K562 (cell line): ENCODE measurements around the gene TEX101. TPM values are rescaled to one million over a fixed set of nuclear protein-coding genes. Genes with fewer than 3 reads are reported as not detected.

ENCODE experiments used
- ATAC-seq: fragments of 200-7000 bp; cut with Tn5 transposase; 3 replicates; pipeline ENCODE4 v1.9.1; 2020; ENCODE audit warnings: moderate library complexity
- BruUV-seq: library from RNA; stranded (reverse); fragments of 400-500 nt; replicated peaks from 2 replicates; lab custom pipeline; 2021; lab: Mats Ljungman, UMichigan
- CTCF ChIA-PET: fragments of 300-600 bp; formaldehyde crosslinking; extraction: SDS; loops from one replicate; lab custom pipeline; 2021; ENCODE audit warnings: low intra/inter-chr PET ratio; lab: Yijun Ruan, JAX
- POLR2A ChIA-PET: fragments of 300-600, 350-650 bp; sonication (Branson Sonifier 250); formaldehyde crosslinking; extraction: SDS; loops from one replicate; lab custom pipeline; 2021; ENCODE audit warnings: antibody characterized with exemption, inconsistent platforms; lab: Yijun Ruan, JAX
- DNase-seq, 4 experiments: peaks; one replicate each; pipeline versions ENCODE4 v3.0.0 to v3.0.0-alpha.2; 2011 to 2018; ENCODE audit warnings: low spot score in 3 of 4, mixed read lengths in 3 of 4; ENCODE audit errors: extremely low read depth in 1 of 4
- FAIRE-seq: peaks from 2 replicates; lab custom pipeline; 2011; peaks lifted over from hg19 to GRCh38; lab: Jason Lieb, UNC
- H2AFZ ChIP-seq: 2 replicates; pipeline ENCODE4 v1.6.0; 2011; ENCODE audit warnings: low read depth, low read length, control low read depth, inconsistent platforms
- H3K27ac ChIP-seq: fragments of 200-600 bp; 3 replicates; pipeline ENCODE4 v1.8.0; 2011; ENCODE audit warnings: low read depth, mild to moderate bottlenecking, control low read depth, inconsistent platforms, low read length, moderate library complexity, mixed read lengths; ENCODE audit errors: extremely low read depth
- H3K27me3 ChIP-seq, 2 experiments: fragments of 300-600 bp in 1 of 2; 2 replicates in 1 of 2; 3 replicates in 1 of 2; pipeline versions ENCODE4 v1.6.0 to v1.8.0; 2011; ENCODE audit warnings: inconsistent platforms in 2 of 2, low read length in 2 of 2, mild to moderate bottlenecking in 1 of 2, mixed read lengths in 1 of 2, moderate library complexity in 1 of 2; ENCODE audit not compliant: control insufficient read depth in 2 of 2, insufficient read depth in 2 of 2
- H3K36me3 ChIP-seq: fragments of 300-600 bp; 3 replicates; pipeline ENCODE4 v1.8.0; 2011; ENCODE audit warnings: mild to moderate bottlenecking, low read length, inconsistent platforms; ENCODE audit not compliant: control insufficient read depth, insufficient read depth
- H3K4me1 ChIP-seq, 2 experiments: fragments of 200-600 bp in 1 of 2; replicated peaks in 1 of 2; 2 replicates in 1 of 2; 3 replicates in 1 of 2; pipeline versions ENCODE4 v1.5.1 to v1.8.0; 2011; ENCODE audit warnings: inconsistent platforms in 2 of 2, low read length in 2 of 2, mild to moderate bottlenecking in 1 of 2, mixed read lengths in 1 of 2, moderate library complexity in 1 of 2; ENCODE audit not compliant: control insufficient read depth in 2 of 2, insufficient read depth in 2 of 2
- H3K4me2 ChIP-seq: 2 replicates; pipeline ENCODE4 v1.6.1; 2011; ENCODE audit warnings: low read length, control low read depth, inconsistent platforms, mixed read lengths; ENCODE audit not compliant: insufficient read depth
- H3K4me3 ChIP-seq: fragments of 200-600 bp; sonication (generic), shearing (Covaris generic); 2 replicates; pipeline ENCODE4 v1.5.1; 2016; ENCODE audit warnings: control low read depth, inconsistent platforms
- H3K79me2 ChIP-seq: fragments of 200-600 bp; 3 replicates; pipeline ENCODE4 v1.8.0; 2011; ENCODE audit warnings: low read length, inconsistent platforms; ENCODE audit not compliant: control insufficient read depth, insufficient read depth
- H3K9ac ChIP-seq, 2 experiments: 2 replicates each; pipeline versions ENCODE4 v1.6.0 to v1.6.1; 2011; ENCODE audit warnings: low read depth in 2 of 2, low read length in 2 of 2, control low read depth in 1 of 2, inconsistent platforms in 1 of 2, mild to moderate bottlenecking in 1 of 2, mixed read lengths in 1 of 2; ENCODE audit not compliant: insufficient read depth in 1 of 2
- H3K9me1 ChIP-seq: one replicate; pipeline ENCODE4 v1.6.0; 2011; ENCODE audit warnings: inconsistent platforms, mild to moderate bottlenecking, low read length, moderate library complexity; ENCODE audit not compliant: control insufficient read depth, insufficient read depth
- H3K9me3 ChIP-seq: replicated peaks from 2 replicates; pipeline ENCODE4 v1.5.1; 2011; ENCODE audit warnings: low read depth, low read length, inconsistent platforms; ENCODE audit not compliant: control insufficient read depth, insufficient read depth
- H4K20me1 ChIP-seq: replicated peaks from 2 replicates; pipeline ENCODE4 v1.6.1; 2011; ENCODE audit warnings: low read length, inconsistent platforms, mixed read lengths; ENCODE audit not compliant: control insufficient read depth, insufficient read depth
- ADNP ChIP-seq: fragments of 200-800 bp; sonication (Bioruptor generic); IDR thresholded peaks from 2 replicates; pipeline ENCODE4 v1.6.1; 2016; ENCODE audit warnings: missing genetic modification characterization, missing compliant biosample characterization
- CTBP1 ChIP-seq: fragments of 450-650 bp; IDR thresholded peaks from 2 replicates; pipeline ENCODE4 v1.6.1; 2016; ENCODE audit warnings: borderline replicate concordance
- E2F3 ChIP-seq: fragments of 250-450 bp; sonication (Bioruptor Pico); IDR thresholded peaks from 2 replicates; pipeline ENCODE4 v1.4.0; 2020; ENCODE audit warnings: mild to moderate bottlenecking
- HDAC3 ChIP-seq: fragments of 450-650 bp; IDR thresholded peaks from 2 replicates; pipeline ENCODE4 v1.6.1; 2018; ENCODE audit warnings: borderline replicate concordance, mild to moderate bottlenecking, moderate library complexity; ENCODE audit not compliant: partially characterized antibody
- HNRNPLL ChIP-seq: fragments of 200-400 bp; formaldehyde crosslinking; IDR thresholded peaks from 2 replicates; pipeline ENCODE4 v1.6.1; 2017; ENCODE audit warnings: low read length, low read depth, mild to moderate bottlenecking; ENCODE audit not compliant: poor library complexity, severe bottlenecking
- KDM1A ChIP-seq, 2 experiments: fragments of 450-650 bp; IDR thresholded peaks; 2 replicates each; pipeline ENCODE4 v1.6.1; 2016; ENCODE audit warnings: mild to moderate bottlenecking in 2 of 2
- NR1H2 ChIP-seq: sonication (generic); formaldehyde crosslinking; IDR thresholded peaks from 2 replicates; pipeline ENCODE4 v1.4.0; 2020; ENCODE audit warnings: mild to moderate bottlenecking, missing genetic modification reagents
- PYGO2 ChIP-seq: fragments of 450-650 bp; IDR thresholded peaks from 2 replicates; pipeline ENCODE4 v1.6.1; 2016; ENCODE audit warnings: mild to moderate bottlenecking, missing genetic modification characterization, moderate library complexity, missing compliant biosample characterization
- RBFOX2 ChIP-seq: fragments of 200-400 bp; formaldehyde crosslinking; IDR thresholded peaks from 2 replicates; pipeline ENCODE4 v1.6.1; 2017; ENCODE audit warnings: low read depth, mild to moderate bottlenecking, low read length, moderate library complexity
- TCF7L2 ChIP-seq: fragments of 150-350 bp; IDR thresholded peaks from 2 replicates; pipeline ENCODE4 v1.6.1; 2016; ENCODE audit warnings: low read depth, mild to moderate bottlenecking, low read length, moderate library complexity
- XRCC5 ChIP-seq: fragments of 200-400 bp; formaldehyde crosslinking; IDR thresholded peaks from 2 replicates; pipeline ENCODE4 v1.6.1; 2017; ENCODE audit warnings: low read depth, mild to moderate bottlenecking, low read length
- ZNF133 ChIP-seq: fragments of 250-450 bp; sonication (Bioruptor Pico); IDR thresholded peaks from 2 replicates; pipeline ENCODE4 v1.4.0; 2020; ENCODE audit warnings: mild to moderate bottlenecking
- ZNF143 ChIP-seq: sonication (generic); formaldehyde crosslinking; IDR thresholded peaks from 2 replicates; pipeline ENCODE4 v1.9.0; 2022; ENCODE audit warnings: mild to moderate bottlenecking, missing genetic modification reagents
- ZNF277 ChIP-seq: fragments of 250-450 bp; sonication (Bioruptor Pico); IDR thresholded peaks from 2 replicates; pipeline ENCODE4 v1.8.0; 2022; ENCODE audit warnings: inconsistent platforms, mild to moderate bottlenecking, moderate library complexity, borderline replicate concordance
- WGBS: fragments of 100-300 bp; shearing (Covaris generic); methylation state at CpG from one replicate; pipeline ENCODE4 v1.1.6; 2016; ENCODE audit warnings: low coverage, mixed read lengths; ENCODE audit not compliant: insufficient coverage; ENCODE audit errors: missing lambda C conversion rate; 5-methylcytosine and 5-hydroxymethylcytosine counted together
- in situ Hi-C: fragments of 300-500 bp; cut with MboI; formaldehyde crosslinking; loops from 4 replicates; pipeline ENCODE4 v1.15.0; 2018; ENCODE audit warnings: inconsistent platforms, mixed read lengths
- intact Hi-C: fragments of 100-400 bp; cut with micrococcal nuclease; formaldehyde crosslinking; loops from 2 replicates; pipeline ENCODE4 v1.14.2; 2022
- polyA plus RNA-seq, 8 experiments: library from polyadenylated mRNA; depleted of rRNA in 4 of 8; stranded (reverse) in 5 of 8; unstranded in 3 of 8; fragments of >200 nt; fragmentation: Nextera tagmentation in 2 of 8; fragmentation: Illumina TruSeq in 1 of 8; extraction: Ambion mirVana in 2 of 8; extraction: Trizol in 1 of 8; gene quantifications; 2 replicates each; pipeline versions ENCODE4 v1.2.1 to v1.2.3, GENCODE V29; 2011 to 2014; ENCODE audit warnings: inconsistent platforms in 1 of 8, missing spikeins in 1 of 8
- total RNA-seq, 7 experiments: library from RNA; depleted of rRNA in 6 of 7; stranded (reverse); fragments of >200 nt in 6 of 7; fragmentation: Illumina TruSeq in 2 of 7; extraction: Trizol in 2 of 7; gene quantifications; 2 replicates each; pipeline versions ENCODE4 v1.2.1 to v1.2.3, GENCODE V29; 2011 to 2021; ENCODE audit warnings: low replicate concordance in 1 of 7
- TF ChIP-seq, protein P1 (sequence below): fragments of 450-650 bp; IDR thresholded peaks from 2 replicates; pipeline ENCODE4 v1.6.1; 2017; ENCODE audit warnings: antibody characterized with exemption
- TF ChIP-seq, protein P2 (sequence below): fragments of 250-450 bp; sonication (Bioruptor Pico); IDR thresholded peaks from 2 replicates; pipeline ENCODE4 v1.8.0; 2022; ENCODE audit warnings: moderate library complexity, mild to moderate bottlenecking, inconsistent platforms
- TF ChIP-seq, protein P3 (sequence below), 2 experiments: IDR thresholded peaks; 2 replicates each; pipeline ENCODE4 v1.6.1; 2012; ENCODE audit warnings: improper control_type of control experiment in 2 of 2, low read depth in 2 of 2, low read length in 2 of 2, borderline replicate concordance in 1 of 2

TEX101 gene
- total and polyA plus RNA-seq, 9 of the 15 experiments (the other 6 are each of a cell fraction or from before 2014, with no cell fraction given): 0.10 to 0.36 (median 0.14) TPM; not detected in 6

- Histone ChIP-seq H2AFZ (no peak overlapping the region), H3K9me1 (no peaks in the 10 kb centered on the region), H3K27me3 (peaks cover 0 to 4% of the 10 kb centered on the region in 2 experiments; a peak in 1 of 5 replicates), H3K4me1 (no peaks in the 10 kb centered on the region; a peak in 1 of 5 replicates), H3K79me2 (no peaks in the 10 kb centered on the region), H3K4me2 (no peak overlapping the region), H4K20me1 (no peaks in the 10 kb centered on the region), H3K36me3 (no peaks in the 10 kb centered on the region), H3K9ac (no peak overlapping the region), H3K4me3 (no peak overlapping the region), H3K27ac (no peak overlapping the region), H3K9me3 (no peaks in the 10 kb centered on the region; the same call in 1 of the 2 replicates)
- ChIA-PET CTCF (no interaction called here), POLR2A (interaction anchor here (2.1 kb wide), 1 partner anchor 83 kb away, joined by 6 read pairs; no protein-coding TSS in a partner anchor)
- DNase-seq (no peak), ATAC-seq (no peak), FAIRE-seq (no peak)
- 42% methylated on average over 6 of the region's 6 CpGs for WGBS
- in situ Hi-C loops (no loop called here), intact Hi-C loops (no loop called here)
- no TSS peak for BruUV-seq
- TF ChIP-seq, protein P1, sequence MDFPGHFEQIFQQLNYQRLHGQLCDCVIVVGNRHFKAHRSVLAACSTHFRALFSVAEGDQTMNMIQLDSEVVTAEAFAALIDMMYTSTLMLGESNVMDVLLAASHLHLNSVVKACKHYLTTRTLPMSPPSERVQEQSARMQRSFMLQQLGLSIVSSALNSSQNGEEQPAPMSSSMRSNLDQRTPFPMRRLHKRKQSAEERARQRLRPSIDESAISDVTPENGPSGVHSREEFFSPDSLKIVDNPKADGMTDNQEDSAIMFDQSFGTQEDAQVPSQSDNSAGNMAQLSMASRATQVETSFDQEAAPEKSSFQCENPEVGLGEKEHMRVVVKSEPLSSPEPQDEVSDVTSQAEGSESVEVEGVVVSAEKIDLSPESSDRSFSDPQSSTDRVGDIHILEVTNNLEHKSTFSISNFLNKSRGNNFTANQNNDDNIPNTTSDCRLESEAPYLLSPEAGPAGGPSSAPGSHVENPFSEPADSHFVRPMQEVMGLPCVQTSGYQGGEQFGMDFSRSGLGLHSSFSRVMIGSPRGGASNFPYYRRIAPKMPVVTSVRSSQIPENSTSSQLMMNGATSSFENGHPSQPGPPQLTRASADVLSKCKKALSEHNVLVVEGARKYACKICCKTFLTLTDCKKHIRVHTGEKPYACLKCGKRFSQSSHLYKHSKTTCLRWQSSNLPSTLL: no peak
- TF ChIP-seq NR1H2 (CRISPR knock-in tag) (no peak), KDM1A (IDR thresholded peaks at IDR 0.05) (no peak), CTBP1 (no peak), XRCC5 (no peak), ZNF133 (CRISPR knock-in tag) (no peak), ADNP (tag) (no peak), PYGO2 (no peak), TCF7L2 (no peak), RBFOX2 (no peak), ZNF277 (CRISPR knock-in tag) (no peak), E2F3 (CRISPR knock-in tag) (no peak), HNRNPLL (no peak), HDAC3 (no peak), ZNF143 (CRISPR knock-in tag) (no peak)
- TF ChIP-seq, protein P2, sequence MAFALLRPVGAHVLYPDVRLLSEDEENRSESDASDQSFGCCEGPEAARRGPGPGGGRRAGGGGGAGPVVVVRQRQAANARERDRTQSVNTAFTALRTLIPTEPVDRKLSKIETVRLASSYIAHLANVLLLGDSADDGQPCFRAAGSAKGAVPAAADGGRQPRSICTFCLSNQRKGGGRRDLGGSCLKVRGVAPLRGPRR (CRISPR knock-in tag): no peak
- TF ChIP-seq, protein P3, sequence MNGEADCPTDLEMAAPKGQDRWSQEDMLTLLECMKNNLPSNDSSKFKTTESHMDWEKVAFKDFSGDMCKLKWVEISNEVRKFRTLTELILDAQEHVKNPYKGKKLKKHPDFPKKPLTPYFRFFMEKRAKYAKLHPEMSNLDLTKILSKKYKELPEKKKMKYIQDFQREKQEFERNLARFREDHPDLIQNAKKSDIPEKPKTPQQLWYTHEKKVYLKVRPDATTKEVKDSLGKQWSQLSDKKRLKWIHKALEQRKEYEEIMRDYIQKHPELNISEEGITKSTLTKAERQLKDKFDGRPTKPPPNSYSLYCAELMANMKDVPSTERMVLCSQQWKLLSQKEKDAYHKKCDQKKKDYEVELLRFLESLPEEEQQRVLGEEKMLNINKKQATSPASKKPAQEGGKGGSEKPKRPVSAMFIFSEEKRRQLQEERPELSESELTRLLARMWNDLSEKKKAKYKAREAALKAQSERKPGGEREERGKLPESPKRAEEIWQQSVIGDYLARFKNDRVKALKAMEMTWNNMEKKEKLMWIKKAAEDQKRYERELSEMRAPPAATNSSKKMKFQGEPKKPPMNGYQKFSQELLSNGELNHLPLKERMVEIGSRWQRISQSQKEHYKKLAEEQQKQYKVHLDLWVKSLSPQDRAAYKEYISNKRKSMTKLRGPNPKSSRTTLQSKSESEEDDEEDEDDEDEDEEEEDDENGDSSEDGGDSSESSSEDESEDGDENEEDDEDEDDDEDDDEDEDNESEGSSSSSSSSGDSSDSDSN (IDR thresholded peaks at IDR 0.05; ENCODE audit: borderline replicate concordance in 1 of 2, low read depth in 2 of 2, low read length in 2 of 2): no peak
Measured at GRCh38 chr19:43437712-43438111, 23.0 kb downstream of the TEX101 start.
